ENCODE data around the gene IFT172. TPM values are rescaled to one million over a fixed set of nuclear protein-coding genes. Genes with fewer than 3 reads are reported as not detected.

The IFT172 gene
- total and polyA plus RNA-seq, 2 experiments from 2014 or later = 9.1 to 17.6 TPM

DNA sequence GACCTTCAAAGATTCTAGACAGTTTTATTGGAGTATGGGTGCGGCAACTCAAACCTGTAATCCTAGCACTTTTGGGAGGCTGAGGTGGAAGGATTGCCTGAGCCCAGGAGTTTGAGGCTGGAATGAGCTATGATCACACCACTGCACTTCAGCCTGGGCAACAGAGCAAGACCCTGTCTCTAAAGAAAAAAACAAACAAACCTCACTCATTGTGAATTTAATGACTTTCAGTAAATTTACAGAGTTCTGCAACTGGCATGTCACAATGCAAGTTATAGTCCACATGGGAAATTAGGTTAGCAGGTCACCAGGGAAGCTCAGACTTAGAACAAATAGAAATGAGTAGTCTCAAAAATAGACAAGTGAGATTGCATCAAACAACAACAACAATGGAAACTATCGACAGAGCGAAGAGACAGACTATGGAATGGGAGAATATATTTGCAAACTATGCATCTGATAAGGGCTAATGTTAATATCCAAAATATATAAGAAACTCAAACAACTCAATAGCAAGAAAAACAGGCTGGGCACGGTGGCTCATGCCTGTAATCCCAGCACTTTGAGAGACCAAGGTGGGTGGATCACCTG is 67.8 kb downstream of the IFT172 start:
- Histone ChIP-seq H3K27ac (ENCODE audit: low read depth) (no peak overlapping the region), H2AFZ (no peak overlapping the region), H3K4me3 (no peak overlapping the region), H3K79me2 (replicated peaks; ENCODE audit: insufficient read depth) (no peaks in the 10 kb centered on the region), H3K4me1 (ENCODE audit: insufficient read depth) (no peaks in the 10 kb centered on the region), H3K4me2 (no peak overlapping the region), H3K9me2 (ENCODE audit: insufficient read depth) (no peaks in the 10 kb centered on the region), H3K36me3 (ENCODE audit: insufficient read depth) (no peaks in the 10 kb centered on the region), H4K20me1 (replicated peaks; ENCODE audit: insufficient read depth) (no peaks in the 10 kb centered on the region), H3F3A (replicated peaks; ENCODE audit: low read depth) (no peaks in the 10 kb centered on the region), H3K27me3 (ENCODE audit: insufficient read depth) (no peaks in the 10 kb centered on the region)
- ATAC-seq (no peak), DNase-seq (ENCODE audit: low spot score) (no peak)
- no peak overlapping the region for H3K4me3 Mint-ChIP-seq
- no peak overlapping the region for H3K27ac Mint-ChIP-seq
- TF ChIP-seq JUNB (IDR thresholded peaks at IDR 0.05; ENCODE audit: unreplicated experiment) (no peak), STAT1 (IDR thresholded peaks at IDR 0.05; ENCODE audit: unreplicated experiment) (no peak), EZH2 (IDR thresholded peaks at IDR 0.05; ENCODE audit: low read depth, unreplicated experiment) (no peak), ZNF114 (CRISPR knock-in tag; IDR thresholded peaks at IDR 0.05) (no peak), POLR2AphosphoS5 (IDR thresholded peaks at IDR 0.05; ENCODE audit: low read depth) (no peak), NANOG (IDR thresholded peaks at IDR 0.05; ENCODE audit: borderline replicate concordance) (no peak), CREB1 (CRISPR knock-in tag; IDR thresholded peaks at IDR 0.05; ENCODE audit: low read depth) (no peak), EZH2phosphoT487 (IDR thresholded peaks at IDR 0.05; ENCODE audit: unreplicated experiment) (no peak), ZNF331 (CRISPR knock-in tag; IDR thresholded peaks at IDR 0.05; ENCODE audit: low read depth) (no peak)
- TF ChIP-seq, protein P1, sequence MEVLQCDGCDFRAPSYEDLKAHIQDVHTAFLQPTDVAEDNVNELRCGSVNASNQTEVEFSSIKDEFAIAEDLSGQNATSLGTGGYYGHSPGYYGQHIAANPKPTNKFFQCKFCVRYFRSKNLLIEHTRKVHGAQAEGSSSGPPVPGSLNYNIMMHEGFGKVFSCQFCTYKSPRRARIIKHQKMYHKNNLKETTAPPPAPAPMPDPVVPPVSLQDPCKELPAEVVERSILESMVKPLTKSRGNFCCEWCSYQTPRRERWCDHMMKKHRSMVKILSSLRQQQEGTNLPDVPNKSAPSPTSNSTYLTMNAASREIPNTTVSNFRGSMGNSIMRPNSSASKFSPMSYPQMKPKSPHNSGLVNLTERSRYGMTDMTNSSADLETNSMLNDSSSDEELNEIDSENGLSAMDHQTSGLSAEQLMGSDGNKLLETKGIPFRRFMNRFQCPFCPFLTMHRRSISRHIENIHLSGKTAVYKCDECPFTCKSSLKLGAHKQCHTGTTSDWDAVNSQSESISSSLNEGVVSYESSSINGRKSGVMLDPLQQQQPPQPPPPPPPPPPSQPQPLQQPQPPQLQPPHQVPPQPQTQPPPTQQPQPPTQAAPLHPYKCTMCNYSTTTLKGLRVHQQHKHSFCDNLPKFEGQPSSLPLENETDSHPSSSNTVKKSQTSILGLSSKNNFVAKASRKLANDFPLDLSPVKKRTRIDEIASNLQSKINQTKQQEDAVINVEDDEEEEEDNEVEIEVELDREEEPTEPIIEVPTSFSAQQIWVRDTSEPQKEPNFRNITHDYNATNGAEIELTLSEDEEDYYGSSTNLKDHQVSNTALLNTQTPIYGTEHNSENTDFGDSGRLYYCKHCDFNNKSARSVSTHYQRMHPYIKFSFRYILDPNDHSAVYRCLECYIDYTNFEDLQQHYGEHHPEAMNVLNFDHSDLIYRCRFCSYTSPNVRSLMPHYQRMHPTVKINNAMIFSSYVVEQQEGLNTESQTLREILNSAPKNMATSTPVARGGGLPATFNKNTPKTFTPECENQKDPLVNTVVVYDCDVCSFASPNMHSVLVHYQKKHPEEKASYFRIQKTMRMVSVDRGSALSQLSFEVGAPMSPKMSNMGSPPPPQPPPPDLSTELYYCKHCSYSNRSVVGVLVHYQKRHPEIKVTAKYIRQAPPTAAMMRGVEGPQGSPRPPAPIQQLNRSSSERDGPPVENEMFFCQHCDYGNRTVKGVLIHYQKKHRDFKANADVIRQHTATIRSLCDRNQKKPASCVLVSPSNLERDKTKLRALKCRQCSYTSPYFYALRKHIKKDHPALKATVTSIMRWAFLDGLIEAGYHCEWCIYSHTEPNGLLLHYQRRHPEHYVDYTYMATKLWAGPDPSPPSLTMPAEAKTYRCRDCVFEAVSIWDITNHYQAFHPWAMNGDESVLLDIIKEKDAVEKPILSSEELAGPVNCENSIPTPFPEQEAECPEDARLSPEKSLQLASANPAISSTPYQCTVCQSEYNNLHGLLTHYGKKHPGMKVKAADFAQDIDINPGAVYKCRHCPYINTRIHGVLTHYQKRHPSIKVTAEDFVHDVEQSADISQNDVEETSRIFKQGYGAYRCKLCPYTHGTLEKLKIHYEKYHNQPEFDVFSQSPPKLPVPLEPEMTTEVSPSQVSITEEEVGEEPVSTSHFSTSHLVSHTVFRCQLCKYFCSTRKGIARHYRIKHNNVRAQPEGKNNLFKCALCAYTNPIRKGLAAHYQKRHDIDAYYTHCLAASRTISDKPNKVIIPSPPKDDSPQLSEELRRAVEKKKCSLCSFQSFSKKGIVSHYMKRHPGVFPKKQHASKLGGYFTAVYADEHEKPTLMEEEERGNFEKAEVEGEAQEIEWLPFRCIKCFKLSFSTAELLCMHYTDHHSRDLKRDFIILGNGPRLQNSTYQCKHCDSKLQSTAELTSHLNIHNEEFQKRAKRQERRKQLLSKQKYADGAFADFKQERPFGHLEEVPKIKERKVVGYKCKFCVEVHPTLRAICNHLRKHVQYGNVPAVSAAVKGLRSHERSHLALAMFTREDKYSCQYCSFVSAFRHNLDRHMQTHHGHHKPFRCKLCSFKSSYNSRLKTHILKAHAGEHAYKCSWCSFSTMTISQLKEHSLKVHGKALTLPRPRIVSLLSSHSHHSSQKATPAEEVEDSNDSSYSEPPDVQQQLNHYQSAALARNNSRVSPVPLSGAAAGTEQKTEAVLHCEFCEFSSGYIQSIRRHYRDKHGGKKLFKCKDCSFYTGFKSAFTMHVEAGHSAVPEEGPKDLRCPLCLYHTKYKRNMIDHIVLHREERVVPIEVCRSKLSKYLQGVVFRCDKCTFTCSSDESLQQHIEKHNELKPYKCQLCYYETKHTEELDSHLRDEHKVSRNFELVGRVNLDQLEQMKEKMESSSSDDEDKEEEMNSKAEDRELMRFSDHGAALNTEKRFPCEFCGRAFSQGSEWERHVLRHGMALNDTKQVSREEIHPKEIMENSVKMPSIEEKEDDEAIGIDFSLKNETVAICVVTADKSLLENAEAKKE (CRISPR knock-in tag; IDR thresholded peaks at IDR 0.05) = no peak
- TF ChIP-seq, protein P2, sequence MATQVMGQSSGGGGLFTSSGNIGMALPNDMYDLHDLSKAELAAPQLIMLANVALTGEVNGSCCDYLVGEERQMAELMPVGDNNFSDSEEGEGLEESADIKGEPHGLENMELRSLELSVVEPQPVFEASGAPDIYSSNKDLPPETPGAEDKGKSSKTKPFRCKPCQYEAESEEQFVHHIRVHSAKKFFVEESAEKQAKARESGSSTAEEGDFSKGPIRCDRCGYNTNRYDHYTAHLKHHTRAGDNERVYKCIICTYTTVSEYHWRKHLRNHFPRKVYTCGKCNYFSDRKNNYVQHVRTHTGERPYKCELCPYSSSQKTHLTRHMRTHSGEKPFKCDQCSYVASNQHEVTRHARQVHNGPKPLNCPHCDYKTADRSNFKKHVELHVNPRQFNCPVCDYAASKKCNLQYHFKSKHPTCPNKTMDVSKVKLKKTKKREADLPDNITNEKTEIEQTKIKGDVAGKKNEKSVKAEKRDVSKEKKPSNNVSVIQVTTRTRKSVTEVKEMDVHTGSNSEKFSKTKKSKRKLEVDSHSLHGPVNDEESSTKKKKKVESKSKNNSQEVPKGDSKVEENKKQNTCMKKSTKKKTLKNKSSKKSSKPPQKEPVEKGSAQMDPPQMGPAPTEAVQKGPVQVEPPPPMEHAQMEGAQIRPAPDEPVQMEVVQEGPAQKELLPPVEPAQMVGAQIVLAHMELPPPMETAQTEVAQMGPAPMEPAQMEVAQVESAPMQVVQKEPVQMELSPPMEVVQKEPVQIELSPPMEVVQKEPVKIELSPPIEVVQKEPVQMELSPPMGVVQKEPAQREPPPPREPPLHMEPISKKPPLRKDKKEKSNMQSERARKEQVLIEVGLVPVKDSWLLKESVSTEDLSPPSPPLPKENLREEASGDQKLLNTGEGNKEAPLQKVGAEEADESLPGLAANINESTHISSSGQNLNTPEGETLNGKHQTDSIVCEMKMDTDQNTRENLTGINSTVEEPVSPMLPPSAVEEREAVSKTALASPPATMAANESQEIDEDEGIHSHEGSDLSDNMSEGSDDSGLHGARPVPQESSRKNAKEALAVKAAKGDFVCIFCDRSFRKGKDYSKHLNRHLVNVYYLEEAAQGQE (IDR thresholded peaks at IDR 0.05; ENCODE audit: unreplicated experiment) = no peak
- TF ChIP-seq, protein P3, sequence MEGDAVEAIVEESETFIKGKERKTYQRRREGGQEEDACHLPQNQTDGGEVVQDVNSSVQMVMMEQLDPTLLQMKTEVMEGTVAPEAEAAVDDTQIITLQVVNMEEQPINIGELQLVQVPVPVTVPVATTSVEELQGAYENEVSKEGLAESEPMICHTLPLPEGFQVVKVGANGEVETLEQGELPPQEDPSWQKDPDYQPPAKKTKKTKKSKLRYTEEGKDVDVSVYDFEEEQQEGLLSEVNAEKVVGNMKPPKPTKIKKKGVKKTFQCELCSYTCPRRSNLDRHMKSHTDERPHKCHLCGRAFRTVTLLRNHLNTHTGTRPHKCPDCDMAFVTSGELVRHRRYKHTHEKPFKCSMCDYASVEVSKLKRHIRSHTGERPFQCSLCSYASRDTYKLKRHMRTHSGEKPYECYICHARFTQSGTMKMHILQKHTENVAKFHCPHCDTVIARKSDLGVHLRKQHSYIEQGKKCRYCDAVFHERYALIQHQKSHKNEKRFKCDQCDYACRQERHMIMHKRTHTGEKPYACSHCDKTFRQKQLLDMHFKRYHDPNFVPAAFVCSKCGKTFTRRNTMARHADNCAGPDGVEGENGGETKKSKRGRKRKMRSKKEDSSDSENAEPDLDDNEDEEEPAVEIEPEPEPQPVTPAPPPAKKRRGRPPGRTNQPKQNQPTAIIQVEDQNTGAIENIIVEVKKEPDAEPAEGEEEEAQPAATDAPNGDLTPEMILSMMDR (conservative IDR thresholded peaks at IDR 0.05; ENCODE audit: low read depth in 2 of 2) = no peak
- TF ChIP-seq, protein P4, sequence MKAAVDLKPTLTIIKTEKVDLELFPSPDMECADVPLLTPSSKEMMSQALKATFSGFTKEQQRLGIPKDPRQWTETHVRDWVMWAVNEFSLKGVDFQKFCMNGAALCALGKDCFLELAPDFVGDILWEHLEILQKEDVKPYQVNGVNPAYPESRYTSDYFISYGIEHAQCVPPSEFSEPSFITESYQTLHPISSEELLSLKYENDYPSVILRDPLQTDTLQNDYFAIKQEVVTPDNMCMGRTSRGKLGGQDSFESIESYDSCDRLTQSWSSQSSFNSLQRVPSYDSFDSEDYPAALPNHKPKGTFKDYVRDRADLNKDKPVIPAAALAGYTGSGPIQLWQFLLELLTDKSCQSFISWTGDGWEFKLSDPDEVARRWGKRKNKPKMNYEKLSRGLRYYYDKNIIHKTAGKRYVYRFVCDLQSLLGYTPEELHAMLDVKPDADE (IDR thresholded peaks at IDR 0.05) = no peak
- no peaks in the 10 kb centered on the region for H3K27me3 Mint-ChIP-seq (ENCODE audit: insufficient read depth, low read depth, poor library complexity)
- no peaks in the 10 kb centered on the region for H3K36me3 Mint-ChIP-seq (ENCODE audit: low read depth)
- H3K9me3 Mint-ChIP-seq = no peaks in the 10 kb centered on the region
- no peaks in the 10 kb centered on the region for H3K4me1 Mint-ChIP-seq
